HG03378 (cell line): ENCODE results near the gene SPTLC2.
"Not testable (repeated sequence)": the region's sequence is repeated elsewhere in the genome, so short reads cannot be mapped to it uniquely, and the experiment has no call there.

Experiments
- ATAC-seq: cut with Tn5 transposase; IDR thresholded peaks from one replicate; pipeline ENCODE4 v1.9.1; 2021; ENCODE audit warnings: mild to moderate bottlenecking, moderate library complexity; ENCODE audit not compliant: unreplicated experiment

Gene SPTLC2

DNA sequence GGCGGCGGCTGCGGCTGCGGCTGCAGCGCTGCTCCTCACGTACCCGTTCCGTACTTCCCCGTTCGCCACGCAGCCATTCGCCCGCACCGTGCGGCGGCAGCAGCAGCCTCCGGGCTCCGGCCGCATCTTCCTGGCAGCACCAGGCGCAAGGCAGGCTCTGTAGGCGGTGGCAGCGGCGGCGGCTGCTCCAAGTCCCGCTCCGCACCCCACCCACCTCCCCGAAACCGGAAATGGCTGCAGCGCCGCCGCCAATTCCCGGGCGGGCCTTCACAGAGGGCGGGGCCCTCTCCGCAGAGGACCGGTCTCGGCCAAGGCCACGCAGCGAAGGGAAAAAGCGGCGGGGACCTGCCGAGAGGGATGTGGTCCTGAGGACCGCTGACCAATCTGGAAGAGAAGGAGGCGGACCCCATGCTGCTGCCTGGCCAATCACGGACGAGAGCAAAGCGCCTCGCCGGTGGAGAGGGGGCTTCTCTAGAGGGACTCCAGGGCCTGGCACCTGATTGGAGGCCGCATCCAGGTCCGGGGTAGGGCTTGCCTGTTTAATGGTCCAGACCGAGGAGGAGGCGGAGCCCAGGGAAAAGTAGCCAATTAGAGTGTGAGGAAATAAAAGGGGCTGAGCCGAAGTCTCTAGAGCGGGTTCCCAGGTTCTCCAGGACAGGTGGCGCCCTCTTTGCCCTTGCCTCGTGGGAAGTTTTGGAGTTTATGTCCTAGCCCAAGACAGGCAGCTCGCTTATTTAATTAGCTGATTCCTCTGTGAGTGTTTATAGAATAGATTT is at the start of gene SPTLC2:
TSS of gene SPTLC2 (minus strand) at position 184 of the 776 bp plus-strand sequence. CDS start at position 126, 58 bp downstream.
- ATAC-seq: peak; percentile 95

DNA sequence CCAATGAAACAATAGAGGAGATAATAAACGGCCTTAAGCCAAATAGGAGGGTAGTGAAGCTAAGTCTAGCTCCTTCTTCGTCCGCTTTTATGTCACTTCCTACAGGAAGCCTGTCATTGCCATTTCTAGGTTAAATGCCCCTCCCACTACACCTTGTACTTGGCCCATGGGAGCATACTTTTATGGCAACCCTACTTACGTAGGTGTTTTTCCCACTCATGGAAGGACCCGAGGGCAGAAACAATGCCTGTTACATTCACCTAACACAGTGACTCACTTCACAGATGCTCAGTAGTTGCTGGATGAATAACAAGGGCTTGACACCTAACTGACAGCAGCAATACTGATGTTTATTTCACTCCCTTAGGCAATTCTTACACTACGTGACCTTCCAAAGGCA is 46.9 kb upstream of the SPTLC2 start:
- no peak for ATAC-seq

GRCh38 chr14:77661562-77661961 is 45.1 kb upstream of the SPTLC2 start:
- ATAC-seq: not testable (repeated sequence)

GRCh38 chr14:77660754-77661153 is 44.3 kb upstream of the SPTLC2 start:
- no peak for ATAC-seq

GRCh38 chr14:77659831-77660230 is 43.4 kb upstream of the SPTLC2 start:
- ATAC-seq: no peak

DNA sequence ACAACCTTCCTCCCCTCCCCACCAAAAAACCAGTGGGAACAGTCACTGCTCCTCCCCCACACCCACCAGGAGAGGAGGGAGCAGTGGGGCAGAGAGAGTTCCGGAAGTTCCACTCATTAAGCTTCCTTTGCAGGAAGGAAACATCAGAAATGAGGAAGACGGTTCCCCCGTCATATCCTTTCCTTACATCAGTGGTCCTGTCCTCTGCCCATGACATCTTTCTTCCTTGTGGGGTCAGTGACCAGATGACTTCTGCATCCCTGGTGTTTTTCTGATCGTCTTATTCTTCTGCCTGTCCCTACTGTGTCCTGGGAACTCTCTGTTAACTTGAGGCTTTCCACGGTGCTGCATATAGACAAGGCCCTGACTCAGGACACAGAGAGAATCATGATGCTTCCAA is 40.8 kb upstream of the SPTLC2 start:
- ATAC-seq: no peak

GRCh38 chr14:77654001-77654441 is 37.6 kb upstream of the SPTLC2 start:
- no peak for ATAC-seq

DNA sequence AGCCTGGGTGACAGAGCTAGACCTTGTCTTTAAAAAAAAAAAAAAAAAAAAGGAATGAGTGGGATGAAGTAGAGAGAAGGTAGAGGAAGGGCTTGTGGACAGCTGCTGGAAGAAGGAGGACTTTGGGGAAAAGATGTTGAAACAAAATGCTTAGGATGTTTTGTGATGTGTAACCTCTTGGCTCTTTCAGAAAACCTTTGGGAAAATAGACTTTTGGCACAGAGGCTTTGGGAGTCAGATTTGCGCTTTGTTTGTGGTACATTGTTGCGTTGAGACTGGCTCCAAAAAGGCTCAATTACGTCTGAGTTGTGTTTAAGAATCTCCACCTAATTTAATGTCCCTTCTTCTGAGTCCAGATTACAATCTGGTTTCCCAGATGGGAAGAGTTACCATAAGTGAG is 32.9 kb upstream of the SPTLC2 start:
- ATAC-seq: no peak

DNA sequence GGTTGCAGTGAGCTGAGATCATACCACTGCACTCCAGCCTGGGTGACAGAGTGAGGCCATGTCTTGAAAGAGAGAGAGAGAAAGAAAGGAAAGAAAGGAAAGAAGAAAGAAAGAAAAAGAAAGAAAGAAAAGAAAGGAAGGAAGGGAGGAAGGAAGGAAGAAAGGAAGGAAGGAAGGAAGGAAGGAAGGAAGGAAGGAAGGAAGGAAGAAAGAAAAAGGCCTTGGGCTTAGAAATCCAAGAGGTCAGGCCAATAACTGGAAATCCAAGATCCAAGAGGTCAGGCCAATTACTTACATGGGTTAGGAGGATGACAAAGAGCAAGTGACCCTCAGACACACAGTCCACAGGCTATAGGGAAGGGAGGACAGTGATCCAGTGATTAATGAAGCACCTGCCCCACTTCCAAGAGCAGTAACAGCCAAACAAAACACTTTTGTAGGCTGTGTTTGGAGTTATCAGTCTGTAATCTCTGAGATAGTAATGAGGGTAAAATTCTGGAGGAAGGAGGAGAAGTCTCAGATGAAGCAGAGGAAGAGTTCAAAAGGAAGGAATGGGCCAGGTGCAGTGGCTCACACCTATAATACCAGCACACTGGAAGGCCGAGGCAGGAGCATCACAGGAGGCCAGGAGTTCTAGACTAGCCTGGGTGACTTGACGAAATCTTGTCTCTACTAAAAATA is 32.2 kb upstream of the SPTLC2 start:
- no peak for ATAC-seq

DNA sequence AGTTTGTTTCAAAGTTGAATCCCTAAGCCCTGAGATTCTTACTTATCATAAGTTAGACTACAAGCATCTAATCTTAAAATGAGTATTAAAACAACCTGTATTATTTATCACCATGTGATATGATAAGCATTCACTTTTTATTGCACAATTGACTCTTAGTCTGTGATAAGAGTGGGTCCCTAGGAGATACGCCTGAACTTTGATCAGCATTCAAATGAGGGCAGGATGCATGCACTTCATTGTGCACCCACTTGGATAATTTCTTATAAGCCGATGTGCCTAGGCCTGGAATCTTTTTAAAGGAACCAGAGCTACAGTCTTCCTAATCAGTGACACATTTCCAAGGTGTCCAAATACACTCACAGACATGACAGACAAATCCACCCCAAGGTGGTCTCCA is 31.4 kb upstream of the SPTLC2 start:
- ATAC-seq: no peak

- no peak for ATAC-seq
Measured at GRCh38 chr14:77646907-77647306, 30.5 kb upstream of the SPTLC2 start.

DNA sequence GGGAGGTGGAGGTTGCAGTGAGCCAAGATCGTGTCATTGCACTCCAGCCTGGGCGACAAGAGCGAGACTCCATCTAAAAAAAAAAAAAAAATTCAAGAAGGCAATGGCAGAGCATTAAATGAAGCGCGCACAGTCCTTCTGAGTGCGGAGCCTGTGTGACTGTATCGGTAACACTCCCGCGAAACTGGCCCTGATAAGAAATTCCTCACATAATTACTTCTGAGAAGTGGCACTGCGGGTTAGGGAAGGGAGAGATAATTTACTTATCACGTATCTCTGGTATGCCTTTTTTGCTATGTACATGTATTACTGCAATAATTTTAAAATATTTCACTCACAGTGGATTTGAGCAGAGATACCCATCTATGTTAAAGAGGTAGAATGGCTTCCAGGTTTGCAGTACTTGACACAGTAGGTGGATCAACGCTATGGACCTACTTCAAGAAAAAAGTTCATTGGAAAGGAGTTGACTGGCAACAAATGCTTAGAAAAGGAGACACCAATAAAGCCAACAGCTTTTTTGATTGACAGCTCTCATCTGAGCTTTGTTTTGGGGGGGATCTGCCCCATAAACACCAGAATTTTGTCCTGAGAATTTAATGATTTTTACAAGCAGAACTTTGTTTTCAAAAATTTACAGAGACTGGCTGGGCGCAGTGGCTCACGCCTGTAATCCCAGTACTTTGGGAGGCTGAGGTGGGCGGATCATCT is 29.2 kb upstream of the SPTLC2 start:
- ATAC-seq: no peak

- no peak for ATAC-seq
Measured at GRCh38 chr14:77642407-77642806, 26.0 kb upstream of the SPTLC2 start.

DNA sequence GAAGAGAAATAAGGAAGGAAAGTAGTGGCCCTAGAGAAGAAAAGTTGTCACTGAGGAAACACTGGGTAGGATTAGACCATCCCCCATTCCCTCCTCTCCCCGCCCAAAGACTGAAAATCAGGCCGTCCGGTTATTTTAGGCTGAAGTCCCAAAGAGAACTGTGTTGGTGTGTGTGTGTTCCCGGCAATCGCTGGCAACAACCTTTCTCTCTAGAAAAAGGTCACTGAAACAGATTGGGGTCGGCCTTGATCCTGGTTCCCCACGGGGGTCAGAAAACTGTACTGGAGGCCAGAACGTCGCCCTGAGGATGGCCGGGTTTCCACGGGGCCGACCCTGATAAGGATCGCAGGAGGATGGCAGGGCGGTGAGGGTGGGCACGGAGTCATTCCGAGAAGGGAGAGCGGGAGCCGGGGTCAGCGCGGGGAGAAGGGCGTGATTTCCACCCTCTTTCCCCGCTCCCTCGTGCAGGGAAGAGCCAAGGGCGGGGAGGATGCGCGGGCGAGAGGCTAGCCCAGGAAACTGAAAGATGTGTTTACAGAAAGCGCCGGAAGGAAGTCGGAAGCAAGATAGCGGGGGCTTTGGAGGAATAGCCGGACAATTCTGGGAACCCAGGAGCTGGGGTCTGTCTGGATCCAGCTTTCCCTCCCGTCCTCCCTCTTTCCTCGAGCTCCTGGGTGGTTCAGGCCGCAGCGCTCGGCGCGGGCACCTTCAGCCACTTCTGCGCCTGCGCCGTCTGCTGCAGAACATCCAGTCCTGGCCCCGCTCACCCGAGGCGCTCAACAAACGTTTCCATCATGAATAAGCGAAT is 25.3 kb upstream of the SPTLC2 start:
- no peak for ATAC-seq

GRCh38 chr14:77640756-77641533 is 24.5 kb upstream of the SPTLC2 start:
- ATAC-seq: no peak

- no peak for ATAC-seq
Measured at GRCh38 chr14:77638771-77639171, 22.3 kb upstream of the SPTLC2 start.

DNA sequence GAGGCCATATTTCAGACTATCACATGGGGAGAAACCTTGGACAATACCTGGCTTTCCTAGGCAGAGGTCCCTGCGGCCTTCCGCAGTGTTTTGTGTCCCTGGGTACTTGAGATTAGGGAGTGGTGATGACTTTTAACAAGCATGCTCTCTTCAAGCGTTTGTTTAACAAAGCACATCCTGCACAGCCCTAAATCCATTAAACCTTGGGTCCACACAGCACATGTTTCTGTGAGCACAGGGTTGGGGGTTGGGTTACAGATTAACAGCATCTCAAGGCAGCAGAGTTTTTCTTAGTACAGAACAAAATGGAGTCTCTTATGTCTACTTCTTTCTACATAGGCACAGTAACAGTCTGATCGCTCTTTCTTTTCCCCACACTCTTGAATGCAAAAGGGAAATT is 19.4 kb upstream of the SPTLC2 start:
- not testable (repeated sequence) for ATAC-seq

DNA sequence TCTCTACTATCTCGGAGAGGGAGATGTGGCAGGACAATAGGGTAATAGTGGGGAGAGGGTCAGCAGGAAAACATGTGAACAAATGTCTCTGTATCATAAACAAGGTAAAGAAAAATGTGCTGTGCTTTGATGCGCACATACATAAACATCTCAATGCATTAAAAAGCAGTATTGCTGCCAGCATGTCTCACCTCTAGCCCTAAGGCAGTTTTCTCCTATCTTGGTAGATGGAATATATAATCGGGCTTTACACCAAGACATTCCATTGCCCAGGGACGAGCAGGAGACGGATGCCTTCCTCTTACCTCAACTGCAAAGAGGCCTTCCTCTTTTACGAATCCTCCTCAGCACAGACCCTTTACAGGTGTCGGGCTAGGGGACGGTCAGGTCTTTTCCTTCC is 19.0 kb upstream of the SPTLC2 start:
- not testable (repeated sequence) for ATAC-seq

GRCh38 chr14:77630111-77630510 is 13.7 kb upstream of the SPTLC2 start:
- no peak for ATAC-seq

DNA sequence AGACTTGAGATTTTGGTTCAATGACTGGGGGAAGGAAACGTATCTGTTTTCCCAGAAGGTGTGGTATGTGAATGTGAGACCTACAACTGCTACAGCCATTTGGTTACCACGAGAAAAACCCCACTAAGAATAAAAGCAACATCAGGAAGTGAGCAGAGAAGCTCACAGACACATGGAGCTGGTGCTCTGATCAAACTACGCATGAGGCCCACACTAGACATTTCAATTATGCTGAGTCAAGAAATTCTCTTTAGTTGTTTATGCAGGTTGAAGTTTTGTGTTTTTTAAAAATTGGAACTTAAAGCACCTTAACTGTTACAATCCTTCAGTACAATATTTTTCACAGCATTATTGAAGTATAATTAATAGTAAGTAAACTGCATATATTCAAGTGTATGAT is 8.9 kb upstream of the SPTLC2 start:
- ATAC-seq: no peak
